ENCODE measurements around the gene SLC9A7. TPM values are rescaled to one million over a fixed set of nuclear protein-coding genes. Genes with fewer than 3 reads are reported as not detected.
"Not testable (repeated sequence)": the region's sequence is repeated elsewhere in the genome, so short reads cannot be mapped to it uniquely, and the experiment has no call there.

SLC9A7 gene
- total RNA-seq, 1 donor from 2014 or later = 11.4 TPM

DNA sequence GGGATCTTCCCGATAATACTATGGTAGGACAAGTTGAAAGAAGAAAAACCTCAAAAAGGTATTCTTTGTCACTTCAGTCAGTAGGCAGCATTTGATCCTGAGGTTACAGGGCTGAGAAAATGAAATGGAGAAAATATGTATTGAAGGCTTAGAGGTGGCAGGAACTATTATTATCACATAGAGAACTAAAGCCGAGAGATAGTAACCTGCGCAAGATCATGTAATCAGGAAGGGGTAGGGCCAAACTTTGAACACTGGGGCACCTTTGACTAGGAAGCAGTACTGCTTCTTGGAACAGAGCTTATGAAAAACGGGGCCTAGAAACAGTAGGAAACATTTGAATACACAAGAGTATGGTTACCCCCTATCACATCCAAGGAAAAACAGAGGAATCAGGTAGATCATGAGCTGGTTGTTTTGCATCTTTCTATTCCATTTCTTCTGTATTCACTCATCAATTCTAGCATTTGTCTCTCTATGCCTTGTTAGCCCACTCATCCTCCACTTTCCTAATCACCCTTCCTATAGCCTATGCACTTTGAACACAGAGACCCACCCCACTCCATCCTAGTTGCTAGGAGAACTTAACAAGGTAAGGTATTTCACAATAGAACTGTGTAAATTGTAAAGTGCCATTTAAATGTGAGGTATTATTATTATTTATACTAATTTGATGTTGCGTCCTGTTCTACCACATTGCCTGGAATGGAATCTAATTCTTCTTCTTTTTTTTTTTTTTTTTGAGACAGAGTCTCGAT is 34.6 kb upstream of the SLC9A7 start:
- Mint-ChIP-seq H3K9me3 (ENCODE audit: unreplicated experiment) (no peaks in the 10 kb centered on the region), H3K27me3 (ENCODE audit: unreplicated experiment) (no peaks in the 10 kb centered on the region), H3K36me3 (ENCODE audit: low read depth, unreplicated experiment) (no peaks in the 10 kb centered on the region), H3K4me3 (ENCODE audit: unreplicated experiment) (no peak overlapping the region), H3K4me1 (ENCODE audit: unreplicated experiment) (no peaks in the 10 kb centered on the region), H3K27ac (ENCODE audit: unreplicated experiment) (no peak overlapping the region)
- no peak for DNase-seq (ENCODE audit: low spot score)
- TF ChIP-seq, protein P1, sequence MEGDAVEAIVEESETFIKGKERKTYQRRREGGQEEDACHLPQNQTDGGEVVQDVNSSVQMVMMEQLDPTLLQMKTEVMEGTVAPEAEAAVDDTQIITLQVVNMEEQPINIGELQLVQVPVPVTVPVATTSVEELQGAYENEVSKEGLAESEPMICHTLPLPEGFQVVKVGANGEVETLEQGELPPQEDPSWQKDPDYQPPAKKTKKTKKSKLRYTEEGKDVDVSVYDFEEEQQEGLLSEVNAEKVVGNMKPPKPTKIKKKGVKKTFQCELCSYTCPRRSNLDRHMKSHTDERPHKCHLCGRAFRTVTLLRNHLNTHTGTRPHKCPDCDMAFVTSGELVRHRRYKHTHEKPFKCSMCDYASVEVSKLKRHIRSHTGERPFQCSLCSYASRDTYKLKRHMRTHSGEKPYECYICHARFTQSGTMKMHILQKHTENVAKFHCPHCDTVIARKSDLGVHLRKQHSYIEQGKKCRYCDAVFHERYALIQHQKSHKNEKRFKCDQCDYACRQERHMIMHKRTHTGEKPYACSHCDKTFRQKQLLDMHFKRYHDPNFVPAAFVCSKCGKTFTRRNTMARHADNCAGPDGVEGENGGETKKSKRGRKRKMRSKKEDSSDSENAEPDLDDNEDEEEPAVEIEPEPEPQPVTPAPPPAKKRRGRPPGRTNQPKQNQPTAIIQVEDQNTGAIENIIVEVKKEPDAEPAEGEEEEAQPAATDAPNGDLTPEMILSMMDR (IDR thresholded peaks at IDR 0.05; ENCODE audit: unreplicated experiment) = no peak

GRCh38 chrX:46792810-46793188 is 33.9 kb upstream of the SLC9A7 start:
- Mint-ChIP-seq H3K4me3 (ENCODE audit: unreplicated experiment) (no peak overlapping the region), H3K36me3 (ENCODE audit: low read depth, unreplicated experiment) (no peaks in the 10 kb centered on the region), H3K4me1 (ENCODE audit: unreplicated experiment) (no peaks in the 10 kb centered on the region), H3K9me3 (ENCODE audit: unreplicated experiment) (no peaks in the 10 kb centered on the region), H3K27me3 (ENCODE audit: unreplicated experiment) (no peaks in the 10 kb centered on the region), H3K27ac (ENCODE audit: unreplicated experiment) (no peak overlapping the region)
- no peak for DNase-seq (ENCODE audit: low spot score)
- TF ChIP-seq, protein P1 (IDR thresholded peaks at IDR 0.05; ENCODE audit: unreplicated experiment) = no peak

GRCh38 chrX:46791927-46792809 is 33.2 kb upstream of the SLC9A7 start:
- no peak overlapping the region for H3K27ac Mint-ChIP-seq (ENCODE audit: unreplicated experiment)
- no peaks in the 10 kb centered on the region for H3K27me3 Mint-ChIP-seq (ENCODE audit: unreplicated experiment)
- no peak overlapping the region for H3K4me3 Mint-ChIP-seq (ENCODE audit: unreplicated experiment)
- no peaks in the 10 kb centered on the region for H3K36me3 Mint-ChIP-seq (ENCODE audit: low read depth, unreplicated experiment)
- H3K9me3 Mint-ChIP-seq (ENCODE audit: unreplicated experiment) = no peaks in the 10 kb centered on the region
- H3K4me1 Mint-ChIP-seq (ENCODE audit: unreplicated experiment) = no peaks in the 10 kb centered on the region
- DNase-seq (ENCODE audit: low spot score) = no peak
- TF ChIP-seq, protein P1 (IDR thresholded peaks at IDR 0.05; ENCODE audit: unreplicated experiment) = no peak

DNA sequence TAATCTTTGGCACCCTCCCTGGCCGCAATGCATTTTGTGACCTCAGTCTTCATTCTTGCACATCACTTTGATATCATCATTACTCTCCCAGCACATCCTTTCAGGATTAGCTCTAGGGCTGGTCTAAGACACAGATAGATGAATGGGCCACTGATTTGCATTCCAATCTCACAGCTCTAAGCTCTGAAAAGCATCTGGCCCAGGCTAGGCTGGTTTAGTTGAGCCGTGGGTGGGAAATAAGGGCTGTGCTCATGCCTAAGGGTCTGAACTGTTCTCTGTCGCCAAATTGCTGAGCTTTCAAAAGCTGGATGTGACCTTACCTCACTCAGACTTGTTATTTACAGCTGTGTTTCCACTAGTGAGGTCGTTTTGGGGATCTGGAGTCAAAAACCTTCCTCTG is 30.0 kb upstream of the SLC9A7 start:
- Mint-ChIP-seq H3K9me3 (ENCODE audit: unreplicated experiment) (no peaks in the 10 kb centered on the region), H3K36me3 (ENCODE audit: low read depth, unreplicated experiment) (no peaks in the 10 kb centered on the region), H3K27ac (ENCODE audit: unreplicated experiment) (no peak overlapping the region), H3K4me1 (ENCODE audit: unreplicated experiment) (no peaks in the 10 kb centered on the region), H3K27me3 (ENCODE audit: unreplicated experiment) (no peaks in the 10 kb centered on the region), H3K4me3 (ENCODE audit: unreplicated experiment) (no peak overlapping the region)
- TF ChIP-seq, protein P1 (IDR thresholded peaks at IDR 0.05; ENCODE audit: unreplicated experiment) = no peak
- DNase-seq (ENCODE audit: low spot score) = no peak

DNA sequence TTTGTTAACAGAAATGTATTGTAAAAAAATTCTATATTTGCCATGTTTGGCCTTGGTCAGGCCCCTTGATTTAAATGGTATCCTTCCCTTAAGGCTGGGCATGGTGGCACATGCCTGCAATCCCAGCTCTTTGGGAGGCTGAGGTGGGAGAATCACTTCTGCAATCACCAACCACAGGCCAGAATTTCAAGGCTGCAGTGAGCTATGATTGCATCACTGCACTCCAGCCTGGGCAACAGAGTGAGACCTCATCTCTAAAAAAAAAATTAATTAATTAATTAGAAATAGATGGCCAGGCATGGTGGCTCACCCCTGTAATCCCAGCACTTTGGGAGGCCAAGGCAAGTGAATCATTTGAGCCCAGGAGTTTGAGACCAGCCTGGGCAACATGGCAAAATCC is 25.5 kb upstream of the SLC9A7 start:
- not testable (repeated sequence) for H3K36me3 Mint-ChIP-seq (ENCODE audit: low read depth, unreplicated experiment); H3K4me3 Mint-ChIP-seq (ENCODE audit: unreplicated experiment); DNase-seq (ENCODE audit: low spot score); H3K27me3 Mint-ChIP-seq (ENCODE audit: unreplicated experiment); H3K4me1 Mint-ChIP-seq (ENCODE audit: unreplicated experiment); H3K27ac Mint-ChIP-seq (ENCODE audit: unreplicated experiment); H3K9me3 Mint-ChIP-seq (ENCODE audit: unreplicated experiment)
